ENCODE results near the gene TFPI. TPM values are rescaled to one million over a fixed set of nuclear protein-coding genes. Genes with fewer than 3 reads are reported as not detected.

TFPI gene
- total RNA-seq, 1 experiment from 2014 or later = 16.0 TPM

DNA sequence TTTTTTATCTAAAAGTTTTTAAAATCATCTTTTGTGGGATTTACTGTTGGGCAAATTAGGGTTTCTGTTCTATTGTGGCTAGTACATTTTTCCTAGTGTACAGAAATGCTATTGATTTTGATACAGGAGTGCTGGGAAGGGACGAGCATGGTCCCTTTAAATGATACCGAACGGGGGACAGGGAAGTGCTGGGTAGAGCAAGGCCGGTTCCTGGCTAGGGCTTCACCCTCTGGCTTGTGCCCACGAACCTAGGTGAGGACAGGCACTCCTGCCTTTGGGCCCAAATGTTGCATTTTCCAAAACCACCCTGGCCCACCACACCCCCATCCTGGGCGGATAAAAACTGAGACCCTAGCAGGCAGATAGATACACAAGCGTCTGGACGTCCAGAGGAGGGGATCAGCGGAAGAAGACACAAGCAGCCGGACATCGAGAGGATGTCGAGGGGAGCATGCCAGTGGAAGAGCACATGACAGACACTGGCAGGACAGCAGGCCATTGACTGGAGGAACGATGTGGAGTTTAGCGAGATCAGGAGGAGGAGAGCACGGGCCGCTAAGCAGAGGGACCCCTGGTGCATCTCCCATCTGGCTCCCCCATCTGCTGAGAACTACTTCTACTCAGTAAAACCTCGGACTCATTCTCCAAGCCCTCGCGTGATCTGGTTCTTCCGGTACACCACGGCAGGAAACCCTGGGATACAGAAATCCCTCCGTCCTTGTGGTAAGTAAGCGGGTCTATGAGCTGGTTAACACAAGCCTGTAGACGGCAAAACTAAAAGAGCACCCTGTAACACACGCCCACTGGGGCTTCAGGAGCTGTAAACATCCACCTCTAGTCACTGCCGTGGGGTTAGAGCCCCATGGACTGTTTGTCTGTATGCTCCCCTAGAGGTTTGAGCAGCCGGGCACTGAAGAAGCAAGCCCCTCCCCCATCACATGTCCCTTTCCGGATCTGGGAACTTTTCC lies 92.7 kb downstream of the TFPI start:
- ChIA-PET POLR2A (ENCODE audit: unreplicated experiment) (no interaction called here), CTCF (no interaction called here)
- H2AFZ ChIP-seq (ENCODE audit: low read length) = no peak overlapping the region
- no peaks in the 10 kb centered on the region for H3K79me2 ChIP-seq (ENCODE audit: low read length)
- ATAC-seq (no peak), DNase-seq (no peak)
- no peak overlapping the region for H3K4me2 ChIP-seq (ENCODE audit: low read length)
- no peaks in the 10 kb centered on the region for H3K4me1 ChIP-seq (ENCODE audit: insufficient read depth, low read length)
- no peak overlapping the region for H3K4me3 ChIP-seq (ENCODE audit: low read length)
- TF ChIP-seq, protein P1, sequence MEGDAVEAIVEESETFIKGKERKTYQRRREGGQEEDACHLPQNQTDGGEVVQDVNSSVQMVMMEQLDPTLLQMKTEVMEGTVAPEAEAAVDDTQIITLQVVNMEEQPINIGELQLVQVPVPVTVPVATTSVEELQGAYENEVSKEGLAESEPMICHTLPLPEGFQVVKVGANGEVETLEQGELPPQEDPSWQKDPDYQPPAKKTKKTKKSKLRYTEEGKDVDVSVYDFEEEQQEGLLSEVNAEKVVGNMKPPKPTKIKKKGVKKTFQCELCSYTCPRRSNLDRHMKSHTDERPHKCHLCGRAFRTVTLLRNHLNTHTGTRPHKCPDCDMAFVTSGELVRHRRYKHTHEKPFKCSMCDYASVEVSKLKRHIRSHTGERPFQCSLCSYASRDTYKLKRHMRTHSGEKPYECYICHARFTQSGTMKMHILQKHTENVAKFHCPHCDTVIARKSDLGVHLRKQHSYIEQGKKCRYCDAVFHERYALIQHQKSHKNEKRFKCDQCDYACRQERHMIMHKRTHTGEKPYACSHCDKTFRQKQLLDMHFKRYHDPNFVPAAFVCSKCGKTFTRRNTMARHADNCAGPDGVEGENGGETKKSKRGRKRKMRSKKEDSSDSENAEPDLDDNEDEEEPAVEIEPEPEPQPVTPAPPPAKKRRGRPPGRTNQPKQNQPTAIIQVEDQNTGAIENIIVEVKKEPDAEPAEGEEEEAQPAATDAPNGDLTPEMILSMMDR (conservative IDR thresholded peaks at IDR 0.05; ENCODE audit: low read depth, low read length) = no peak
- no peak for TF ChIP-seq EZH2 (IDR thresholded peaks at IDR 0.05; ENCODE audit: low read length, unreplicated experiment)
- TF ChIP-seq EZH2phosphoT487 (IDR thresholded peaks at IDR 0.05; ENCODE audit: borderline replicate concordance, low read length) = no peak
- BruUV-seq (replicated peaks) = no TSS peak
- H3K27me3 ChIP-seq (ENCODE audit: low read length) = no peaks in the 10 kb centered on the region
- H3K36me3 ChIP-seq (ENCODE audit: low read depth, low read length) = no peaks in the 10 kb centered on the region
- no peaks in the 10 kb centered on the region for H3F3A ChIP-seq (ENCODE audit: low read length, unreplicated experiment)
- no peak overlapping the region for H3K27ac ChIP-seq (ENCODE audit: low read length)
- no peaks in the 10 kb centered on the region for H3K9me3 ChIP-seq (ENCODE audit: low read length)
- intact Hi-C loops (cut with micrococcal nuclease) = no loop called here
- no peak overlapping the region for H3K9ac ChIP-seq (ENCODE audit: low read length)
- no peaks in the 10 kb centered on the region for H3K9me2 ChIP-seq (replicated peaks; ENCODE audit: low read length)
- no peaks in the 10 kb centered on the region for H4K20me1 ChIP-seq (ENCODE audit: low read length)

DNA sequence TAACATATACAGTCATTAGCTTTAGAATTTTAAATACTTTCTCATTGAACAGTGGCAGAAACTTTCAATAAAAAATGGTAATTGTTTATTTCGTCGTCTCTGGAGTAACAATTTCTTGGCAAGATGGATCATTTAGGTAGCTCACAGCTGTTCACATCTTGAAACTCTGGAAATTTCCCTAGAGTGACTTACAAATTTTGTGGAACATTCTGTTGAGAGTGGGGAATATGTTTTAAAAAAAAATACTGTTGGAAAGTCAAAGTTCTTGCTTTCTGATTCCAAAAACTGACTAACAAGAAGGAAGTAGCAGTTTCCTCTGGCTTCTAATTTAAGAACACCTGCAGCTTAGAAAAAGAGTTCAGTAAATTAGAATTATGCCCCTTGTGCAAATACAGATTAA lies 95.0 kb downstream of the TFPI start:
- ATAC-seq (no peak), DNase-seq (no peak)
- no peaks in the 10 kb centered on the region for H3K4me1 ChIP-seq (ENCODE audit: insufficient read depth, low read length)
- H3K36me3 ChIP-seq (ENCODE audit: low read depth, low read length) = no peaks in the 10 kb centered on the region
- H3K9ac ChIP-seq (ENCODE audit: low read length) = no peak overlapping the region
- no peak overlapping the region for H3K4me2 ChIP-seq (ENCODE audit: low read length)
- H2AFZ ChIP-seq (ENCODE audit: low read length) = no peak overlapping the region
- H3K79me2 ChIP-seq (ENCODE audit: low read length) = no peaks in the 10 kb centered on the region
- no peaks in the 10 kb centered on the region for H3F3A ChIP-seq (ENCODE audit: low read length, unreplicated experiment)
- no peak overlapping the region for H3K4me3 ChIP-seq (ENCODE audit: low read length)
- H3K27ac ChIP-seq (ENCODE audit: low read length) = no peak overlapping the region
- intact Hi-C loops (cut with micrococcal nuclease) = no loop called here
- H3K9me3 ChIP-seq (ENCODE audit: low read length) = no peaks in the 10 kb centered on the region
- POLR2A ChIA-PET (ENCODE audit: unreplicated experiment) = no interaction called here
- TF ChIP-seq EZH2 (IDR thresholded peaks at IDR 0.05; ENCODE audit: low read length, unreplicated experiment) (no peak), EZH2phosphoT487 (IDR thresholded peaks at IDR 0.05; ENCODE audit: borderline replicate concordance, low read length) (no peak)
- TF ChIP-seq, protein P1 (conservative IDR thresholded peaks at IDR 0.05; ENCODE audit: low read depth, low read length) = no peak
- BruUV-seq (replicated peaks) = no TSS peak
- no peaks in the 10 kb centered on the region for H4K20me1 ChIP-seq (ENCODE audit: low read length)
- CTCF ChIA-PET = no interaction called here
- H3K9me2 ChIP-seq (replicated peaks; ENCODE audit: low read length) = no peaks in the 10 kb centered on the region
- no peaks in the 10 kb centered on the region for H3K27me3 ChIP-seq (ENCODE audit: low read length)

Measured in PC-3 (cell line).